HG02588 (cell line): ENCODE results near the gene OR5H2.
"Not testable (repeated sequence)": the region's sequence is repeated elsewhere in the genome, so short reads cannot be mapped to it uniquely, and the experiment has no call there.

Experiments used
- ATAC-seq: cut with Tn5 transposase; IDR thresholded peaks from one replicate; pipeline ENCODE4 v1.9.1; 2021; ENCODE audit warnings: mild to moderate bottlenecking, moderate library complexity; ENCODE audit not compliant: unreplicated experiment

OR5H2 gene

GRCh38 chr3:98282205-98282604, at the start of gene OR5H2:
Gene OR5H2, plus strand, starts transcription at chr3:98282505. Its CDS starts 398 bp downstream, at chr3:98282903.
- ATAC-seq = no peak

- ATAC-seq = no peak
Observed at GRCh38 chr3:98233468-98233867, 48.8 kb upstream of the OR5H2 start.

GRCh38 chr3:98240131-98240530, 42.2 kb upstream of the OR5H2 start:
- no peak for ATAC-seq

GRCh38 chr3:98242155-98242554, 40.1 kb upstream of the OR5H2 start:
- ATAC-seq = no peak

GRCh38 chr3:98243843-98244242, 38.5 kb upstream of the OR5H2 start:
- ATAC-seq = no peak

- no peak for ATAC-seq
Observed at GRCh38 chr3:98246142-98246541, 36.2 kb upstream of the OR5H2 start.

GRCh38 chr3:98256026-98256425, 26.3 kb upstream of the OR5H2 start:
- not testable (repeated sequence) for ATAC-seq

- ATAC-seq = peak; percentile 77
Observed at GRCh38 chr3:98259707-98260106, 22.6 kb upstream of the OR5H2 start.

- no peak for ATAC-seq
Observed at GRCh38 chr3:98262046-98262445, 20.3 kb upstream of the OR5H2 start.

GRCh38 chr3:98263944-98264343, 18.4 kb upstream of the OR5H2 start, which contains the start of gene OR5H6:
Gene OR5H6, plus strand, starts transcription at chr3:98264244. Its CDS starts 89 bp downstream, at chr3:98264333.
- no peak for ATAC-seq

GRCh38 chr3:98269846-98270245, 12.5 kb upstream of the OR5H2 start:
- ATAC-seq = no peak

- ATAC-seq = no peak
Observed at GRCh38 chr3:98272126-98272525, 10.2 kb upstream of the OR5H2 start.

- no peak for ATAC-seq
Observed at GRCh38 chr3:98274914-98275313, 7.4 kb upstream of the OR5H2 start.

- ATAC-seq = no peak
Observed at GRCh38 chr3:98290916-98291315, 8.6 kb downstream of the OR5H2 start.

GRCh38 chr3:98291332-98291957, 9.1 kb downstream of the OR5H2 start:
- ATAC-seq = no peak

GRCh38 chr3:98322101-98322500, 39.8 kb downstream of the OR5H2 start:
- ATAC-seq = no peak

GRCh38 chr3:98322686-98323085, 40.4 kb downstream of the OR5H2 start:
- ATAC-seq = no peak

- ATAC-seq = no peak
Observed at GRCh38 chr3:98323425-98323824, 41.1 kb downstream of the OR5H2 start.

GRCh38 chr3:98325055-98325454, 42.8 kb downstream of the OR5H2 start:
- ATAC-seq = no peak

GRCh38 chr3:98326105-98326893, 44.0 kb downstream of the OR5H2 start:
- ATAC-seq = no peak

- peak; percentile 65 for ATAC-seq
Observed at GRCh38 chr3:98326945-98327344, 44.6 kb downstream of the OR5H2 start.

GRCh38 chr3:98328933-98329332, 46.6 kb downstream of the OR5H2 start:
- no peak for ATAC-seq
